CD4-positive, alpha-beta T cell (primary cell): ENCODE results near the gene CD99. TPM values are rescaled to one million over a fixed set of nuclear protein-coding genes. Genes with fewer than 3 reads are reported as not detected.

ENCODE experiments used
- ATAC-seq: fragments of 200-7000 bp; cut with Tn5 transposase; one replicate; pipeline ENCODE4 v1.10.0; 2022; ENCODE audit warnings: mild to moderate bottlenecking; ENCODE audit not compliant: poor library complexity
- CTCF ChIA-PET: fragments of 350-600 bp; sonication (Branson Sonifier 250); formaldehyde crosslinking; loops from one replicate; lab custom pipeline; 2021; ENCODE audit warnings: antibody characterized with exemption, inconsistent platforms; lab: Charles Lee
- POLR2A ChIA-PET: fragments of 350-600 bp; sonication (Branson Sonifier 250); formaldehyde crosslinking; loops from one replicate; lab custom pipeline; 2021; ENCODE audit warnings: antibody characterized with exemption, inconsistent platforms; lab: Charles Lee
- DNase-seq, 14 experiments: peaks; one replicate each; pipeline ENCODE4 v3.0.0-alpha.2; 2013 to 2020; ENCODE audit warnings: mixed read lengths in 2 of 14
- H3K27ac ChIP-seq, 2 donors: one replicate each; pipeline versions ENCODE4 v1.5.1 to v1.7.0; 2013; ENCODE audit warnings: low read length in 2 of 2, low read depth in 1 of 2, mild to moderate bottlenecking in 1 of 2
- H3K27me3 ChIP-seq, 2 experiments: 1 replicate in 1 of 2; 2 replicates in 1 of 2; pipeline versions ENCODE4 v1.6.1 to v1.7.0; 2013; ENCODE audit warnings: low read length in 2 of 2, control low read depth in 1 of 2, mild to moderate bottlenecking in 1 of 2, moderate library complexity in 1 of 2; ENCODE audit not compliant: insufficient read depth in 2 of 2, control insufficient read depth in 1 of 2
- H3K36me3 ChIP-seq: one replicate; pipeline ENCODE4 v1.6.1; 2013; ENCODE audit warnings: low read length, control low read depth; ENCODE audit not compliant: insufficient read depth
- H3K4me1 ChIP-seq: one replicate; pipeline ENCODE4 v1.6.1; 2013; ENCODE audit warnings: low read length, control low read depth; ENCODE audit not compliant: insufficient read depth
- H3K4me3 ChIP-seq: one replicate; pipeline ENCODE4 v1.5.1; 2013; ENCODE audit warnings: mild to moderate bottlenecking, low read length, moderate library complexity
- H3K9me3 ChIP-seq, 2 experiments: 1 replicate in 1 of 2; 2 replicates in 1 of 2; pipeline versions ENCODE4 v1.6.1 to v1.7.0; 2013; ENCODE audit warnings: low read length in 2 of 2, mild to moderate bottlenecking in 2 of 2, control low read depth in 1 of 2, moderate library complexity in 1 of 2; ENCODE audit not compliant: control insufficient read depth in 1 of 2, insufficient read depth in 1 of 2
- H3K27ac Mint-ChIP-seq: one replicate; pipeline ENCODE4 v1.8.0; 2020; ENCODE audit warnings: mixed read lengths
- H3K27me3 Mint-ChIP-seq: one replicate; pipeline ENCODE4 v1.8.0; 2021; ENCODE audit warnings: mixed read lengths
- H3K36me3 Mint-ChIP-seq: one replicate; pipeline ENCODE4 v1.8.0; 2021; ENCODE audit warnings: low read depth, mixed read lengths
- H3K4me1 Mint-ChIP-seq: one replicate; pipeline ENCODE4 v1.8.0; 2021; ENCODE audit warnings: low read depth, mixed read lengths
- H3K4me3 Mint-ChIP-seq: one replicate; pipeline ENCODE4 v1.8.0; 2020; ENCODE audit warnings: mild to moderate bottlenecking, mixed read lengths
- H3K9me3 Mint-ChIP-seq: one replicate; pipeline ENCODE4 v1.8.0; 2020; ENCODE audit warnings: mixed read lengths
- intact Hi-C, 2 experiments: fragments of 100-400 bp; cut with DNase I in 1 of 2; cut with micrococcal nuclease in 1 of 2; formaldehyde crosslinking; loops; one replicate each; pipeline versions ENCODE4 v1.15.1 to v1.9.0; 2023 to 2025; cut with DNase I, micrococcal nuclease
- total RNA-seq, 174 experiments: library from RNA in 2 of 174; stranded (reverse) in 2 of 174; gene quantifications; one replicate each; pipeline ENCODE4 v1.2.3 and lab custom pipeline; 2021 to 2026
- TF ChIP-seq, protein P1 (sequence below): fragments of 200-600 bp; IDR thresholded peaks from one replicate; pipeline ENCODE4 v1.8.0; 2022; ENCODE audit warnings: antibody characterized with exemption, mild to moderate bottlenecking

Gene CD99
- total RNA-seq, 2 experiments from 2014 or later, result 170 to 184 TPM

DNA sequence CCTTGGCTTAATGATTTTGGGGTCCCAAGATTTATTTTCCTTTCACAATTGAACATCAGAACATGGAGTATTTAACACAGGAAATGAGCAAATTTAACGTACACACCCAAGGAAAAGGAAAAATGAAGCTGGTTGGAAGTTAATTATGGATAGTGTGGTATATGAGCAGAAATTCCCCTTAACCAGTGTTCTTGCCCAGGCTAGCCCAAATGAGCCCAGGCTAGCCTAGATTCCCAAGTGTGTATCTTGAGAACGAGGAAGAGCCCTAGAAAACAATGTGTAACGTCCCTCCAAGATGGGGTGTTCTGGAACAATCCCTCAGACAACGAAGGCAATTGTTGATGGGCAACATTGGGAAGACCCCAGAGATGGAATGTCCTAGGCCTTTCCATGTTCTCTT, 94.4 kb downstream of the CD99 start:
- H3K27ac ChIP-seq, result no peak overlapping the region
- ChIA-PET POLR2A (no interaction called here), CTCF (no interaction called here)
- H3K27ac Mint-ChIP-seq, result no peak overlapping the region
- peaks cover 3% of the 10 kb centered on the region for H3K4me1 ChIP-seq
- DNase-seq (no peak), ATAC-seq (no peak)
- no peak overlapping the region for H3K4me3 ChIP-seq
- peaks cover 10% of the 10 kb centered on the region for H3K4me1 Mint-ChIP-seq
- H3K36me3 ChIP-seq, result no peaks in the 10 kb centered on the region
- H3K9me3 Mint-ChIP-seq, result no peaks in the 10 kb centered on the region
- H3K27me3 ChIP-seq, result no peaks in the 10 kb centered on the region
- H3K27me3 Mint-ChIP-seq, result no peaks in the 10 kb centered on the region
- intact Hi-C loops, result no loop called here
- H3K4me3 Mint-ChIP-seq, result no peak overlapping the region
- TF ChIP-seq, protein P1, sequence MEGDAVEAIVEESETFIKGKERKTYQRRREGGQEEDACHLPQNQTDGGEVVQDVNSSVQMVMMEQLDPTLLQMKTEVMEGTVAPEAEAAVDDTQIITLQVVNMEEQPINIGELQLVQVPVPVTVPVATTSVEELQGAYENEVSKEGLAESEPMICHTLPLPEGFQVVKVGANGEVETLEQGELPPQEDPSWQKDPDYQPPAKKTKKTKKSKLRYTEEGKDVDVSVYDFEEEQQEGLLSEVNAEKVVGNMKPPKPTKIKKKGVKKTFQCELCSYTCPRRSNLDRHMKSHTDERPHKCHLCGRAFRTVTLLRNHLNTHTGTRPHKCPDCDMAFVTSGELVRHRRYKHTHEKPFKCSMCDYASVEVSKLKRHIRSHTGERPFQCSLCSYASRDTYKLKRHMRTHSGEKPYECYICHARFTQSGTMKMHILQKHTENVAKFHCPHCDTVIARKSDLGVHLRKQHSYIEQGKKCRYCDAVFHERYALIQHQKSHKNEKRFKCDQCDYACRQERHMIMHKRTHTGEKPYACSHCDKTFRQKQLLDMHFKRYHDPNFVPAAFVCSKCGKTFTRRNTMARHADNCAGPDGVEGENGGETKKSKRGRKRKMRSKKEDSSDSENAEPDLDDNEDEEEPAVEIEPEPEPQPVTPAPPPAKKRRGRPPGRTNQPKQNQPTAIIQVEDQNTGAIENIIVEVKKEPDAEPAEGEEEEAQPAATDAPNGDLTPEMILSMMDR, result no peak
- H3K36me3 Mint-ChIP-seq, result no peaks in the 10 kb centered on the region
- no peaks in the 10 kb centered on the region for H3K9me3 ChIP-seq

DNA sequence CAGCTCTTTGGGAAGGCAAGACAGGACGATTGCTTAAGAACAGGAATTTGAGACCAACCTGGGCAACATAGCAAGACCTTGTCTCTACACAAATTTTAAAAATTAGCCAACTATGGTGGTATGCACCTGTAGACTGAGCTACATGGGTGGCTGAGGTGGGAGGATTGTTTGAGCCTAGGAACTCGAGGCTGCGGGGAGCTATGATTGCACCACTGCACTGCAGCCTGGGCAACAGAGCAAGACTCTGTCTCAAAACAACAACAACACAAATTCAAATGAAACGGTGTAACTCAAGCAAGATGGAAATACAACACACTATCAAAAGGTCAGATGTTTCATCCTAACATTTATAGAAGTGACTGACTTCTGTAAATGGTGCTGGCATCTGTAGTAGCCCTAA, 97.9 kb downstream of the CD99 start:
- no peak overlapping the region for H3K4me3 Mint-ChIP-seq
- intact Hi-C loops, result no loop called here
- H3K4me1 ChIP-seq, result no peaks in the 10 kb centered on the region
- no peak for DNase-seq
- H3K27ac ChIP-seq, result no peak overlapping the region
- no peaks in the 10 kb centered on the region for H3K4me1 Mint-ChIP-seq
- no peaks in the 10 kb centered on the region for H3K9me3 ChIP-seq
- H3K36me3 ChIP-seq, result no peaks in the 10 kb centered on the region
- no peaks in the 10 kb centered on the region for H3K9me3 Mint-ChIP-seq
- POLR2A ChIA-PET, result no interaction called here
- no peak overlapping the region for H3K27ac Mint-ChIP-seq
- ATAC-seq, result no peak
- CTCF ChIA-PET, result no interaction called here
- H3K27me3 ChIP-seq, result no peaks in the 10 kb centered on the region
- no peaks in the 10 kb centered on the region for H3K27me3 Mint-ChIP-seq
- no peaks in the 10 kb centered on the region for H3K36me3 Mint-ChIP-seq
- TF ChIP-seq, protein P1, result no peak
- H3K4me3 ChIP-seq, result no peak overlapping the region

DNA sequence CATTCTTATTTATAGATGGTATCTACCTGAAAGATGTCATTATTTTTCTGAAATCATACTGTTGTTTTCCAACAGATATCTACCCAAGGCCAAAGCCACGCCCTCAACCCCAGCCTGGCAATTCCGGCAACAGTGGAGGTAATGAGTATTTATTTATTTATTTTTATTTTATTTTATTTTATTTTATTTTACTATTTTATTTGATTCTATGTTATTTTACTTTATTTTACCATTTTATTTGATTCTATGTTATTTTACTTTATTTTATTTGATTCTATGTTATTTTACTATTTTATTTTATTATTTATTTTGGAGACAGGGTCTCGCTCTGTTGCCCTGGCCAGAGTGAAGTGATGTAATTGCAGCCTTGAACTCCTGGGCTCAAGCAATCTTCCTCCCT, 98.5 kb downstream of the CD99 start:
- no peaks in the 10 kb centered on the region for H3K9me3 Mint-ChIP-seq
- H3K4me3 Mint-ChIP-seq, result no peak overlapping the region
- no peak for DNase-seq
- TF ChIP-seq, protein P1, result no peak
- Histone ChIP-seq H3K36me3 (no peaks in the 10 kb centered on the region), H3K4me3 (no peak overlapping the region), H3K27me3 (no peaks in the 10 kb centered on the region), H3K4me1 (no peaks in the 10 kb centered on the region), H3K9me3 (no peaks in the 10 kb centered on the region), H3K27ac (no peak overlapping the region)
- POLR2A ChIA-PET, result no interaction called here
- H3K36me3 Mint-ChIP-seq, result no peaks in the 10 kb centered on the region
- no peak overlapping the region for H3K27ac Mint-ChIP-seq
- no peaks in the 10 kb centered on the region for H3K4me1 Mint-ChIP-seq
- intact Hi-C loops, result no loop called here
- no peak for ATAC-seq
- H3K27me3 Mint-ChIP-seq, result no peaks in the 10 kb centered on the region
- CTCF ChIA-PET, result no interaction called here

Other genes starting within 250 kb of the CD99 start
- gene DHRSX, start 190.3 kb upstream of the CD99 start, total RNA-seq, result 10 to 100 TPM; 12.1 to 13.9 TPM
- gene ZBED1, start 190.3 kb upstream of the CD99 start, total RNA-seq, result 10 to 100 TPM; 15.8 to 16.1 TPM
- gene XG, start 60.7 kb downstream of the CD99 start, total RNA-seq, result not detected
- gene GYG2, start 137.6 kb downstream of the CD99 start, total RNA-seq, result not detected
- 1 to 10 TPM in 1 of 2 experiments, under 1 TPM in 1; 0.44 to 1.2 TPM for gene ARSD, start 238.0 kb downstream of the CD99 start, total RNA-seq